SH-SY5Y (cell line): ENCODE data around the gene NIN.

Source experiments
- GATA2 ChIP-seq: IDR thresholded peaks from 2 replicates; pipeline ENCODE4 v1.6.1; 2011; ENCODE audit warnings: mild to moderate bottlenecking, low read depth, low read length
- GATA3 ChIP-seq: IDR thresholded peaks from 2 replicates; pipeline ENCODE4 v1.6.1; 2011; ENCODE audit warnings: low read depth, mild to moderate bottlenecking, low read length, moderate library complexity

- no peak for TF ChIP-seq GATA2
- no peak for TF ChIP-seq GATA3
Measured at GRCh38 chr14:50728836-50729235, 102.1 kb downstream of the NIN start.
